Thyroid gland (tissue), 4 donors: ENCODE results near the gene JOSD2.

Source experiments
- CTCF ChIP-seq, 6 experiments: fragments of 200-600 bp in 3 of 6; fragments of 450-650 bp in 3 of 6; sonication (generic) in 3 of 6; IDR thresholded peaks; one replicate each; pipeline ENCODE4 v1.5.1; 2016 to 2019; ENCODE audit warnings: antibody characterized with exemption in 6 of 6, mild to moderate bottlenecking in 2 of 6, inconsistent platforms in 1 of 6, moderate library complexity in 1 of 6
- POLR2A ChIP-seq, 2 donors: fragments of 450-650 bp; IDR thresholded peaks; one replicate each; pipeline ENCODE4 v1.6.1; 2017; ENCODE audit warnings: antibody characterized with exemption in 2 of 2, mild to moderate bottlenecking in 2 of 2, moderate library complexity in 1 of 2

GRCh38 chr19:50488389-50489194 lies 22.4 kb downstream of the JOSD2 start:
- TF ChIP-seq CTCF (IDR thresholded peaks at IDR 0.05) (no peak), POLR2A (IDR thresholded peaks at IDR 0.05) (no peak)
